OCI-LY1 (cell line): ENCODE results near the gene NDUFAF4.

Source experiments
- H2AFZ ChIP-seq: fragments of 200-600 bp; sonication (generic), shearing (Covaris generic); 2 replicates; pipeline ENCODE4 v1.6.0; 2014; ENCODE audit warnings: antibody characterized with exemption, mild to moderate bottlenecking, low read length
- H3F3A ChIP-seq: fragments of 200-600 bp; sonication (generic), shearing (Covaris generic); 2 replicates; pipeline ENCODE4 v1.6.0; 2014; ENCODE audit warnings: mild to moderate bottlenecking, antibody characterized with exemption, low read length, moderate library complexity; ENCODE audit not compliant: insufficient read depth
- H3K27ac ChIP-seq: fragments of 200-600 bp; sonication (generic); 2 replicates; pipeline ENCODE4 v1.5.1; 2014; ENCODE audit warnings: low read length, mixed run types, mild to moderate bottlenecking, low read depth; ENCODE audit not compliant: poor library complexity, severe bottlenecking
- H3K27me3 ChIP-seq: fragments of 200-600 bp; sonication (generic); 2 replicates; pipeline ENCODE4 v1.6.0; 2014; ENCODE audit warnings: antibody characterized with exemption, mild to moderate bottlenecking, low read length, moderate library complexity; ENCODE audit not compliant: insufficient read depth
- H3K36me3 ChIP-seq: fragments of 200-600 bp; sonication (generic); 2 replicates; pipeline ENCODE4 v1.6.1; 2014; ENCODE audit warnings: mild to moderate bottlenecking, antibody characterized with exemption, low read length, moderate library complexity, mixed read lengths; ENCODE audit not compliant: insufficient read depth
- H3K4me1 ChIP-seq: fragments of 200-600 bp; sonication (generic); 2 replicates; pipeline ENCODE4 v1.5.1; 2014; ENCODE audit warnings: mild to moderate bottlenecking, low read length, moderate library complexity; ENCODE audit not compliant: insufficient read depth, severe bottlenecking
- H3K4me2 ChIP-seq: fragments of 200-600 bp; sonication (generic), shearing (Covaris generic); 2 replicates; pipeline ENCODE4 v1.6.1; 2014; ENCODE audit warnings: low read length
- H3K4me3 ChIP-seq: fragments of 200-600 bp; sonication (generic); 2 replicates; pipeline ENCODE4 v1.5.1; 2014; ENCODE audit warnings: low read length, low read depth, mild to moderate bottlenecking, mixed read lengths; ENCODE audit not compliant: poor library complexity, severe bottlenecking
- H3K79me2 ChIP-seq: fragments of 200-600 bp; shearing (Covaris generic); 2 replicates; pipeline ENCODE4 v1.6.1; 2016; ENCODE audit warnings: mixed run types, low read length, mixed read lengths; ENCODE audit not compliant: insufficient read depth
- H3K9ac ChIP-seq: fragments of 200-600 bp; sonication (generic), shearing (Covaris generic); 2 replicates; pipeline ENCODE4 v1.6.1; 2014; ENCODE audit warnings: mild to moderate bottlenecking, low read length, mixed read lengths
- H3K9me2 ChIP-seq: fragments of 200-600 bp; sonication (generic), shearing (Covaris generic); 2 replicates; pipeline ENCODE4 v1.6.1; 2014; ENCODE audit warnings: low read depth, mild to moderate bottlenecking, low read length, mixed read lengths
- H3K9me3 ChIP-seq: fragments of 200-600 bp; shearing (Covaris generic); 2 replicates; pipeline ENCODE4 v1.6.1; 2014; ENCODE audit warnings: low read length, mixed read lengths
- H4K20me1 ChIP-seq: fragments of 200-600 bp; sonication (generic), shearing (Covaris generic); 2 replicates; pipeline ENCODE4 v1.6.0; 2016; ENCODE audit warnings: mild to moderate bottlenecking, low read length; ENCODE audit not compliant: insufficient read depth
- CTCF ChIP-seq: fragments of 200-600 bp; sonication (generic), shearing (Covaris generic); IDR thresholded peaks from 2 replicates; pipeline ENCODE4 v1.5.1; 2017; ENCODE audit warnings: mild to moderate bottlenecking, antibody characterized with exemption, low read length, moderate library complexity, mixed read lengths
- EZH2 ChIP-seq: fragments of 200-600 bp; sonication (generic), shearing (Covaris generic); IDR thresholded peaks from 2 replicates; pipeline ENCODE4 v1.8.0; 2017; ENCODE audit warnings: borderline replicate concordance, mixed run types, mild to moderate bottlenecking, antibody characterized with exemption, low read length, moderate library complexity, mixed read lengths

NDUFAF4 gene

DNA sequence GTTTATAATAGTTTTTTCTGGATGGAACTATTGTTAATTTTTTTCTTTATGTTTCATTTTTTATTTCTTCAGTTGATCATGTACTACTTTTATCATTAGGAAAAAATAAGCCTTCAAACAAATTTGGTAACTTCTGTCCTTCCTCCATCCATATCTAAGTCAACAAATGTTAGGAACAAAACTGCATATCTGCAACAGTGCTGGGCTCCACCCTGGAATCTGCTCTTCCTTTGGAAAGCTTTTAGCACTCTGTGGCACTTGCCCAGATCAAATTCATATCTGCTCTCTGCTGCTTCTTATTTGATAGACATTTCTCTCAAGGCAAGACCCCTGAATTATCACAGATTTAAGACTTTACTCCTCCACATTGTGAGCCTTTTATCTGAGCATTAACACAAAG lies 36.1 kb downstream of the NDUFAF4 start:
- H3K4me3 ChIP-seq, result no peak overlapping the region
- TF ChIP-seq CTCF (no peak), EZH2 (no peak)

DNA sequence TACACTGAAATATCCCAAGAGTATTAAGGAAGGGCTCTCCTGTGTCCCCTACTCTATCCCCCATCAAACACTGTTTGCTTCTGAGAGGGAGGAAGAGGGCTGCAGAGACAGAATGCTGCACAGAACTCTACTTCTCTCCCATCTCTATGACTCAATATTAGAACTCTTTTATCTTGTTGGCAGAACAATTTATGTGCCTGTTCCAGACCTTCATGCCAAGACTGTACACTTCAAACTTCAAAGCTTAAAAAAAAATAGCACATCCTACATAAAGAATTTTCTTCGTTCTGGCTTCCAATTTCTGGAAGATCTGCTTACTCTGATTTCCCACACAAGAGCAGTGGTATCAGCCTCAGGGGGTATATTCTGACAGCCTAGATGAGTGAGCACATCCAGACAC lies 40.8 kb downstream of the NDUFAF4 start:
- Histone ChIP-seq H3K9me2 (no peaks in the 10 kb centered on the region), H3K4me2 (no peak overlapping the region), H3K9me3 (no peaks in the 10 kb centered on the region), H3F3A (no peaks in the 10 kb centered on the region), H3K9ac (no peak overlapping the region), H3K27me3 (no peaks in the 10 kb centered on the region), H3K36me3 (no peaks in the 10 kb centered on the region), H3K27ac (no peak overlapping the region), H2AFZ (no peak overlapping the region), H3K4me3 (no peak overlapping the region), H4K20me1 (no peaks in the 10 kb centered on the region), H3K79me2 (no peaks in the 10 kb centered on the region), H3K4me1 (no peaks in the 10 kb centered on the region)
- TF ChIP-seq EZH2 (no peak), CTCF (no peak)

More for the DNA sequence above, 36.1 kb downstream of the NDUFAF4 start:
- Histone ChIP-seq H3K9ac (no peak overlapping the region), H3K9me2 (no peaks in the 10 kb centered on the region), H3K4me1 (no peaks in the 10 kb centered on the region), H3F3A (no peaks in the 10 kb centered on the region), H3K79me2 (no peaks in the 10 kb centered on the region), H3K9me3 (no peaks in the 10 kb centered on the region), H2AFZ (no peak overlapping the region), H3K27ac (no peak overlapping the region), H3K27me3 (no peaks in the 10 kb centered on the region), H4K20me1 (no peaks in the 10 kb centered on the region), H3K4me2 (no peak overlapping the region), H3K36me3 (no peaks in the 10 kb centered on the region)

GRCh38 chr6:96853083-96853482 lies 44.6 kb downstream of the NDUFAF4 start:
- no peak overlapping the region for H3K4me3 ChIP-seq
- no peak overlapping the region for H3K9ac ChIP-seq
- H3K4me1 ChIP-seq, result no peaks in the 10 kb centered on the region
- H4K20me1 ChIP-seq, result no peaks in the 10 kb centered on the region
- no peak overlapping the region for H2AFZ ChIP-seq
- H3K79me2 ChIP-seq, result no peaks in the 10 kb centered on the region
- H3K27ac ChIP-seq, result no peak overlapping the region
- no peak for TF ChIP-seq EZH2
- no peak for TF ChIP-seq CTCF
- H3F3A ChIP-seq, result no peaks in the 10 kb centered on the region
- no peak overlapping the region for H3K4me2 ChIP-seq
- no peaks in the 10 kb centered on the region for H3K27me3 ChIP-seq
- no peaks in the 10 kb centered on the region for H3K9me2 ChIP-seq
- no peaks in the 10 kb centered on the region for H3K36me3 ChIP-seq
- no peaks in the 10 kb centered on the region for H3K9me3 ChIP-seq
